ENCODE results near the gene SOS1.

SOS1 gene

DNA sequence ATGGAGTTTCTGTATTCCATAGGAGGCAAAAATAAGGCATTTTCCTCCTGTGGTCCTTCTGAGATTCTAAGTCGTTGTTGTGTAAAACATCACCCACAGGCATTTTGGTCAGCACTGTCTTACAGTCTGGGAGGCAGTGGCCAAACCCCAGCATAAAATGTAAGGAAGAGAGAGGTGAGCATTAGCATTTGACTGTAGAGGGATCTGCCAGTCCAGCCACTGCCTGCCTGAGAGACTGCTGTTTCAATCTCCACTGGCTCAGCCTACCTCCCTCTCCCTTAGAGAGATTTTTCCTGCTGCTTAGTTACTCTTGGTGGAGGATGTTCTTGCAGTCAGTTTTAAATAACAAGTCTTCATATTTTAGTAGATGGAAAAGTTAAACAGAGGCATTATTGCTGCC, 154.2 kb downstream of the SOS1 start:
- no peak overlapping the region for H3K4me3 ChIP-seq (replicated peaks; ENCODE audit: low read depth, low read length)
- DNase-seq (ENCODE audit: extremely low read depth, insufficient read length) = no peak
- H3K27me3 ChIP-seq (replicated peaks; ENCODE audit: control insufficient read depth, insufficient read depth, low read length) = no peaks in the 10 kb centered on the region; the same call in 1 of the 2 replicates
- H3K36me3 ChIP-seq (ENCODE audit: control insufficient read depth, insufficient read depth, low read length) = no peaks in the 10 kb centered on the region
- TF ChIP-seq, protein P1, sequence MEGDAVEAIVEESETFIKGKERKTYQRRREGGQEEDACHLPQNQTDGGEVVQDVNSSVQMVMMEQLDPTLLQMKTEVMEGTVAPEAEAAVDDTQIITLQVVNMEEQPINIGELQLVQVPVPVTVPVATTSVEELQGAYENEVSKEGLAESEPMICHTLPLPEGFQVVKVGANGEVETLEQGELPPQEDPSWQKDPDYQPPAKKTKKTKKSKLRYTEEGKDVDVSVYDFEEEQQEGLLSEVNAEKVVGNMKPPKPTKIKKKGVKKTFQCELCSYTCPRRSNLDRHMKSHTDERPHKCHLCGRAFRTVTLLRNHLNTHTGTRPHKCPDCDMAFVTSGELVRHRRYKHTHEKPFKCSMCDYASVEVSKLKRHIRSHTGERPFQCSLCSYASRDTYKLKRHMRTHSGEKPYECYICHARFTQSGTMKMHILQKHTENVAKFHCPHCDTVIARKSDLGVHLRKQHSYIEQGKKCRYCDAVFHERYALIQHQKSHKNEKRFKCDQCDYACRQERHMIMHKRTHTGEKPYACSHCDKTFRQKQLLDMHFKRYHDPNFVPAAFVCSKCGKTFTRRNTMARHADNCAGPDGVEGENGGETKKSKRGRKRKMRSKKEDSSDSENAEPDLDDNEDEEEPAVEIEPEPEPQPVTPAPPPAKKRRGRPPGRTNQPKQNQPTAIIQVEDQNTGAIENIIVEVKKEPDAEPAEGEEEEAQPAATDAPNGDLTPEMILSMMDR (IDR thresholded peaks at IDR 0.05; ENCODE audit: insufficient read depth, low read length, poor library complexity, severe bottlenecking) = no peak

DNA sequence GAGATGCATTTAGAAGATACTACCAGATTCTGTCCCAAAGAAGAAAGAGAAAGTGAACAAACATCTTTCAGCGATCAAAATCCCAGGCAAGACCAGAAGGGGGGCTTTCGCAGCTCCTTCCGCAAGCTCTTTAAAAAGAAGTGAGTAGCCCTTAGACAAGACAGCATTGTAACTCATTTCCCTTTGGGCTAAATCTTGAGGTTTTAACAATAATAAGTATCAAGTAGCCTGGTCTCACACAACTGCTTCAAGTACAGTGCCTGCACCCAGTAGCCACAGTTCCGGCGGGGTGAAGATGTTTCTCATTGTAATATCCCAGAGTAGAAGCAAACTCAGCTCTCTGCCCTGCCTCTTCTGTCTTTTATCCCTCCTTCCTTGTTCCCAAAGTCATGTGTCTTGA, 154.8 kb downstream of the SOS1 start:
- no peak overlapping the region for H3K4me3 ChIP-seq (replicated peaks; ENCODE audit: low read depth, low read length)
- TF ChIP-seq, protein P1 (IDR thresholded peaks at IDR 0.05; ENCODE audit: insufficient read depth, low read length, poor library complexity, severe bottlenecking) = no peak
- H3K27me3 ChIP-seq (replicated peaks; ENCODE audit: control insufficient read depth, insufficient read depth, low read length) = no peaks in the 10 kb centered on the region; the same call in 1 of the 2 replicates
- no peaks in the 10 kb centered on the region for H3K36me3 ChIP-seq (ENCODE audit: control insufficient read depth, insufficient read depth, low read length)
- no peak for DNase-seq (ENCODE audit: extremely low read depth, insufficient read length)

DNA sequence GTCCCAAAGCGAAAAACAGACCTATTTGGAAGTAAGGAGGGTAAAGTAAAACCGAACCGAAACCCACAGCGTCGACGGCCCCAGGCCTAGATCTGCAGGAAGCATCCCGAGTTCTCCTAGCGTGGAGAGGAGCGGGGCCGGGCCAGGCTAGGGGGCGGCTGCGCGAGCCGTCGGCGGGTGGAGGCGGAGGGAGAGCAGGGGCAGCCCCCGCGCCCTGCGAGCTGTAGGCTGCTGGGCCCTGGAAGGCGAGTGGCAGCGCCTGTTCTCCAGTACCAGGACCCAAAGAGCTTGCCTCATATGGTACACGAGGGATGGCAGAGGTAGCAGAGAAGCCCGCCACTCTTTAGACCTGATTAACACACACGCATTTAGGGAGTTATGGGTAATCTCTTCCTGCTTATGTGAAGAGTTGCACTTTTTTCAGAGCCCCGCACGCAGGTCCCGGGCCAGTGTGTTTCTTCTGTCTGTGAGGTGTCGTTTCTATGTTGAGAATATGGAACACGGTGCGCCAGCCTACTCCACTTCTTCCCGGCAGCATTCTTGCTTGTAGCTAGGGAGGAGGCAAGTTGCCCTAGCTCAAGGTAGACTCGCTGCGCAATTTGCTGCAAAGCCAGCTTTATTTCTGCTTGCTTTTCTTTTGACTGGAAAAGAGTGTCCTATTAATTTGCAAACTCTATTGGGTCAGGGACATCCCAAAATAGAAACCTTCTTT, 160.1 kb downstream of the SOS1 start:
- Histone ChIP-seq H3K27me3 (replicated peaks; ENCODE audit: control insufficient read depth, insufficient read depth, low read length) (no peaks in the 10 kb centered on the region; the same call in 1 of the 2 replicates), H3K4me3 (replicated peaks; ENCODE audit: low read depth, low read length) (no peak overlapping the region), H3K36me3 (ENCODE audit: control insufficient read depth, insufficient read depth, low read length) (no peaks in the 10 kb centered on the region)
- DNase-seq (ENCODE audit: extremely low read depth, insufficient read length) = no peak
- TF ChIP-seq, protein P1 (IDR thresholded peaks at IDR 0.05; ENCODE audit: insufficient read depth, low read length, poor library complexity, severe bottlenecking) = no peak

DNA sequence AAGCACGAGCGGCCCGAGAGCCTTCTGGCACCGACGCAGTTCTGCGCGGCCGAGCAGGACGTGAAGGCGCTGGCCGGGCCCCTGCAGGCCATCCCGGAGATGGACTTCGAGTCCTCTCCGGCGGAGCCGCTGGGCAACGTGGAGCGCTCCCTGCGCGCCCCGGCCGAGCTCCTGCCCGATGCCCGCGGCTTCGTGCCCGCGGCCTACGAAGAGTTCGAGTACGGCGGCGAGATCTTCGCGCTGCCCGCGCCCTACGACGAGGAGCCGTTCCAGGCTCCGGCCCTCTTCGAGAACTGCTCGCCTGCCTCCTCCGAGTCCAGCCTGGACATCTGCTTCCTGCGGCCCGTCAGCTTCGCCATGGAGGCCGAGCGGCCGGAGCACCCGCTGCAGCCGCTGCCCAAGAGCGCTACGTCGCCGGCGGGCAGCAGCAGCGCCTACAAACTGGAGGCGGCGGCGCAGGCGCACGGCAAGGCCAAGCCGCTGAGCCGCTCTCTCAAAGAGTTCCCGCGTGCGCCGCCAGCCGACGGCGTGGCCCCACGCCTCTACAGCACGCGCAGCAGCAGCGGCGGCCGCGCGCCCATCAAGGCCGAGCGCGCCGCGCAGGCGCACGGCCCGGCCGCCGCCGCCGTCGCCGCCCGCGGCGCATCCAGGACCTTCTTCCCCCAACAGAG, 160.8 kb downstream of the SOS1 start:
- no peaks in the 10 kb centered on the region; the same call in 1 of the 2 replicates for H3K27me3 ChIP-seq (replicated peaks; ENCODE audit: control insufficient read depth, insufficient read depth, low read length)
- H3K36me3 ChIP-seq (ENCODE audit: control insufficient read depth, insufficient read depth, low read length) = no peaks in the 10 kb centered on the region
- TF ChIP-seq, protein P1 (IDR thresholded peaks at IDR 0.05; ENCODE audit: insufficient read depth, low read length, poor library complexity, severe bottlenecking) = no peak
- peak; percentile 77 for DNase-seq (ENCODE audit: extremely low read depth, insufficient read length)
- H3K4me3 ChIP-seq (replicated peaks; ENCODE audit: low read depth, low read length) = no peak overlapping the region

DNA sequence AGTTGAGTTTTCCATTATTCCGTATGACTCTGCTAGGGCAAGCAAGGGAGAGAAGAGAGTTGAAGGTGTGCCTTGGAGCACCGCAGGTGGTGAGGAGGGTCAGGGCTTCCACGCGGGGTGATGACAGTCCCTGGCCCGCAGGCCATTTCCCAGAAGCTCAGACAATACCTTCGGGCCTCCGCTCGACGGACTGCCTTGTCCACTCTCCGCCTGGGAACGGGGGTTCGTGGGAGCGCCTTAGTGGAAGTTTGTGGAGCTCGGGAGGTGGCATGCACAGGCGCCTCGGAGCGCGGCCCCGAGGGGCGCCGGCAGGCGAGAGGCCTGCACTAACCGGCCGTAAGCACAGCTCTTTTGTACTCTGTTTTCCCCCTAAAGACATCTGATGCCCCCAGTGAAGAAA, 161.4 kb downstream of the SOS1 start:
- Histone ChIP-seq H3K36me3 (ENCODE audit: control insufficient read depth, insufficient read depth, low read length) (no peaks in the 10 kb centered on the region), H3K4me3 (replicated peaks; ENCODE audit: low read depth, low read length) (no peak overlapping the region), H3K27me3 (replicated peaks; ENCODE audit: control insufficient read depth, insufficient read depth, low read length) (no peaks in the 10 kb centered on the region; the same call in 1 of the 2 replicates)
- TF ChIP-seq, protein P1 (IDR thresholded peaks at IDR 0.05; ENCODE audit: insufficient read depth, low read length, poor library complexity, severe bottlenecking) = no peak
- DNase-seq (ENCODE audit: extremely low read depth, insufficient read length) = no peak

All from GM06990 (cell line).